Mucosa of rectum (tissue), 2 donors: ENCODE results near the gene SBK2.

ENCODE experiments used
- H3K27ac ChIP-seq, 2 donors: one replicate each; pipeline ENCODE4 v1.7.0; 2013; ENCODE audit warnings: inconsistent platforms in 2 of 2, low read depth in 2 of 2, low read length in 2 of 2
- H3K27me3 ChIP-seq, 2 donors: one replicate each; pipeline ENCODE4 v1.7.0; 2013; ENCODE audit warnings: low read length in 2 of 2; ENCODE audit not compliant: control insufficient read depth in 2 of 2, insufficient read depth in 2 of 2
- H3K36me3 ChIP-seq, 2 donors: one replicate each; pipeline ENCODE4 v1.7.0; 2013; ENCODE audit warnings: low read length in 2 of 2; ENCODE audit not compliant: control insufficient read depth in 2 of 2, insufficient read depth in 2 of 2
- H3K4me1 ChIP-seq, 2 donors: one replicate each; pipeline ENCODE4 v1.7.0; 2013; ENCODE audit warnings: low read length in 2 of 2, mild to moderate bottlenecking in 1 of 2; ENCODE audit not compliant: control insufficient read depth in 2 of 2, insufficient read depth in 2 of 2
- H3K4me3 ChIP-seq, 2 donors: one replicate each; pipeline ENCODE4 v1.7.0; 2013; ENCODE audit warnings: low read length in 2 of 2
- H3K9ac ChIP-seq, 2 donors: one replicate each; pipeline ENCODE4 v1.7.0; 2013; ENCODE audit warnings: low read length in 2 of 2, low read depth in 1 of 2, mild to moderate bottlenecking in 1 of 2
- H3K9me3 ChIP-seq, 2 donors: one replicate each; pipeline ENCODE4 v1.7.0; 2013; ENCODE audit warnings: low read length in 2 of 2; ENCODE audit not compliant: control insufficient read depth in 2 of 2
- donor health status: healthy.
- donor health status: Normal muscosa, but diverticular disease.

The SBK2 gene

DNA sequence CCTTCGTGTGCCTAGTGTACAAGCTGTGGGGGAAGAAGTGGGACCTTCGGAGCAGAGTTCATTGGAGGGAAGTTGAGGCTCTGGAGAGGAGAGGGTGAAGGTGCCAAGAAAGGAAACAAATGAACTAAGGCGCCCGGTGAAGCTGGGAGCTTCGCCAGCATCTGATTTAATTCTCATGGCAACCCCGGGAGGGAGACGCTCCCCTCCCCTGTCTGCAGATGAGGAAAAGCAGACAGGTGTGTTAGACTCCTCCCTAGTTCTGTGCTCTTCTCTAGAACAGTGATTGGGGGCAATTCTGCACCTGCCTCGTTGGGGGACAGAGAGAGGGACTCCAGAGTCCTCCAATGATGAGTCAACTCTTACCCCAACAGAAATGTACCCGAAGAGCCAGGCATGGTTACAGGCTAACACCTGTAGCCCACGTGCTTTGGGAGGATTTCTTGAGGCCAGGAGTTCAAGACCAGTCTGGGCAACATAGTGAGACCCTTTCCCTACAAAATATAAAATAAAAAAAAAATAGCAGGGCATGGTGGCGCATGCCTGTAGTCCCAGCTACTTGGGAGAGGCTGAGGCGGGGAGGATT, 44.5 kb downstream of the SBK2 start:
- no peak overlapping the region for H3K27ac ChIP-seq
- H3K4me3 ChIP-seq = no peak overlapping the region
- H3K9me3 ChIP-seq = no peaks in the 10 kb centered on the region
- no peaks in the 10 kb centered on the region for H3K36me3 ChIP-seq
- peaks cover 0 to 5% of the 10 kb centered on the region in 2 donors for H3K4me1 ChIP-seq
- H3K9ac ChIP-seq = no peak overlapping the region
- peaks cover 3 to 9% of the 10 kb centered on the region in 2 donors for H3K27me3 ChIP-seq

DNA sequence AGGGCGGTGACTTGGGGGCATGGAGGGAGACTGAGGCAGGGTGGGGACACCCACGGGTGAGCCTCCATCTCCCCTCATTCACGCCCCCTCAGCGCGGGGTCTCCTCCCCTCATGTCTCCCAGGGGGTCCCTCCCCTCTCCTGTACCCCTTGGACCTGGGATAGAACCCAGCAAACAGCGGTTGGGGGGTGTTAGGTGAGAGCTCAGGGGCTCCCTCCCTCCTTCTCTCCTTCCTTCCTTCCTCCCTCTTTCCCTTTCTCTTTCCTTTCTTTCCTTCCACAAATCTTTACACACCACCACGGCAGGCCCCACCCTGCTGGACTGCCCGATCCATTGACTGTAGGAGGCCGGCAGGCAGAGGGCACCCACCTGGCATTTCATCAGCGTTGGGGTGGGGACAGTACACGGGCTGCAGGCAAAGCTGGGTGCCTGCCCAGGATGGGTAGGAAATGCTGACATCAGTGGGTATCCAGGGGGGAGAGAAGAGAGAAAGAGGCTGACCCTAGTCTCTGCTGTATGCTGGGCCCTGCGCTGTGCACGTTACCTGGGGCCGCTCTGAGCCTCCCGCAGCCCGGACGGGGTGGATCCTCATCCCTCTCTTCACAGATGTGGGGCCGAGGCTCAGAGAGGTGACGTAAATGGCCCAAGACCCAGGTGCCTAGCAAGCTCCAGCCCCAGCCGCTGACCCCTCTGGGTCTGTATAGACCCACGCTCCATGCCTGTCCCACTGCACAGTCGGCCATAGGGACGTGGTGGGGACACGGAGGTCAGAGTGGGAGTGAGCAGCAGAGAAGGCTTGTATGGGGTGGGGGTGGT, 45.2 kb downstream of the SBK2 start:
- peak overlapping the region in 1 of 2 donors; percentile 32 for H3K27ac ChIP-seq

DNA sequence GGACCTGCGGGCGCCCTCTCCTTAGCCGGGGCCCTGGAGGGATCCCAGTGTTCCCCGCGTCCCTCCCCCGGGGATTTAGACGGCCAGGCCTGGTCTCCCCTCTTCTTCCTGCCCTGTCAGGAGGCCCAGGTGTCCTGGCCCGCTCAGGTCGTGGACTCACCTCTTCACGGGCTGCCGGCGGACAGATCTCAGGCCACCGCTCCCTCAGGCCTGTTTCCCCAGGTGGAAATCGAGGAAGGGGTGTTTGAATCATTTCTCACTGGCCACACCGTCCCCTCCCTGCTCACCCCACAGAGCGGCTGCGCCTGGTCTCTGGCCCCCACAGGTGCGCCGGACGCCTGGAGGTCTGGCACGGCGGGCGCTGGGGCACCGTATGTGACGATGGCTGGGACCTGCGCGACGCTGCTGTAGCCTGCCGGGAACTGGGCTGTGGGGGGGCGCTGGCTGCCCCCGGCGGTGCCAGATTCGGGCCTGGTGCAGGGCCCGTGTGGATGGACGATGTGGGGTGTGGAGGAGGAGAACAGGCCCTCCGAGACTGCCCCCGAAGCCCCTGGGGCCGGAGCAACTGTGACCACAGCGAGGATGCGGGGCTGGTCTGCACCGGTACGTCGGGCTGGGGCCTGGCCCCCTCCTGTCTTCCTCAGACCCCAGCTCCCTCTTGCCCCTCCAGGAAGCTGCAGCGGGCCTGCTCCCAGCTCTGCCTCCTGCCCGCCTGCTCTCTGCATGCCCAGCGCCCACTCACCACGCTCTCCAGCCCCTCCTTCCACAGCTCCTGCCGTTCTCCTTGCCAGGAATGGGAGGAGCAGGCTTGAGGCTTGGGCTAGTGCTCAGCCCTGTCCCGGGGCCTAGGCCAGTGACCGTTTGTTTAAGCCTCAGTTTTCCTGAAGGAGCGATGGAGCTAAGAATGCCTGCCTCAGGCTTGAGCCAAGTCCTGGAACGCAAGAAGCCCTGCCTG, 46.2 kb downstream of the SBK2 start:
- Histone ChIP-seq H3K4me3 (no peak overlapping the region), H3K36me3 (no peaks in the 10 kb centered on the region), H3K9ac (no peak overlapping the region), H3K27me3 (peaks cover 3 to 9% of the 10 kb centered on the region in 2 donors), H3K27ac (peak overlapping the region in 1 of 2 donors; percentile 32), H3K9me3 (no peaks in the 10 kb centered on the region), H3K4me1 (peaks cover 0 to 11% of the 10 kb centered on the region in 2 donors)

More for the DNA sequence above, 45.2 kb downstream of the SBK2 start:
- peaks cover 3 to 9% of the 10 kb centered on the region in 2 donors for H3K27me3 ChIP-seq
- H3K4me3 ChIP-seq = no peak overlapping the region
- H3K9me3 ChIP-seq = no peaks in the 10 kb centered on the region
- peaks cover 0 to 8% of the 10 kb centered on the region in 2 donors for H3K4me1 ChIP-seq
- H3K36me3 ChIP-seq = no peaks in the 10 kb centered on the region
- H3K9ac ChIP-seq = no peak overlapping the region

DNA sequence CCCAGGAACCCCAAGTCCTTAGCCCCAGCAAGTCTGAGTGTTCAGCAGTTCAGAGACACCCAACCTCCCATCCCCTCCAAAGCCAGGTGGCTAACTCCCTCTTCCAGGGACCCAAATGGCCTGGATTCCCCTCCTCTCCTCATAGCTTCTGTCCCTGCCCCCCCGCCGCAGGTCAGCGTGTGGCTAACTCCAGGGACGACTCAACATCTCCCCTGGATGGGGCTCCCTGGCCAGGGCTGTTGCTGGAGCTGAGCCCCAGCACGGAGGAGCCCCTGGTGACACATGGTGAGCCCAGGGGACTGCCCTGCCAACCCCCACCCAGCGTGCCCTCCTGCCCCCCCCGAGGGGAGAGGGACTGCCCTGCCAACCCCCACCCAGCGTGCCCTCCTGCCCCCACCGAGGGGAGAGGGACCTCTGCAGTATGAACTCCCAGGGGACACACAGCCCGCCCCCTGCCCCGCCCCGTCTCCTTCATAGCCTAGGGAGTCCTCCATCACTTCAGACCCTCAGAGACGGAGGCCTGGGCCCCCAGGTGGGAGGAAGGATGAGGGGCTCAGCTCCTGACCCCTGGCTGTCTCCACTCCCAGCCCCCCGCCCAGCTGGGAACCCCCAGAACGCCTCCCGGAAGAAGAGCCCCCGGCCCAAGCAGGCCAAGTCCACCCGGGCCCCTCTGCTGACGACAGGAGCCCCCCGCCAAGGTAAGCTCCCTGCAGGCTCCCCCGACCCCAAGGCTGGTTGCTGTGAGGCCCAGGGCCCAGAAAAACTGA, 47.0 kb downstream of the SBK2 start:
- Histone ChIP-seq H3K27ac (no peak overlapping the region), H3K4me1 (peaks cover 5 to 14% of the 10 kb centered on the region in 2 donors)

DNA sequence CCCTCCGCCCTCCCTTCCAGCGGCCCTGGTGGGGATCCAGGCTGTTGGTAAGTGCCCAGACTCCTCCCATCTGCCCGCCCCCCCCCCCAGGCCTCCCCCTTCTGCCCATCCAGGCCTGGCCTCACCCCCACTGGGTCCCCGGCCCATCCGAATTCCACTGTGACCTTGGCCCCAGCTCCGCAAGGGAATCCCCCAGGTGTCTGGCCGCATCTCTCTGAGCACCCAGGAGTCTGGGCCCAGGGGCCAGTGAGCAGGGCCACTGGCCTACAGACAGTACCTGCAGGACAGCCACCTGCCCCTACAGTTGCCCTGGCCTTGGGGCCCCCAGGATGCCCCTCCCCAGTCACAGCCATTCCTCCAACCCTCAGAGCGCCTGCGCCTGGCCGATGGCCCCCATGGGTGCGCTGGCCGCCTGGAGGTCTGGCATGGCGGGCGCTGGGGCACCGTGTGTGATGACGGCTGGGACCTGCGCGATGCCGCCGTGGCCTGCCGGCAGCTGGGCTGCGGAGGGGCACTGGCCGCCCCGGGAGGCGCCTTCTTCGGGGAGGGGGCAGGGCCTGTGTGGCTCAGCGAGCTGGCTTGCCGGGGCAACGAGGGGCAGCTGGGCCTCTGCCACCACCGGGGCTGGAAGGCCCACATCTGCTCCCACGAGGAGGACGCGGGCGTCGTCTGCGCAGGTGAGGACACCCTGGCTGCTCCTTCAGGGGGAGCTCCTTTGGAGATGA, 47.8 kb downstream of the SBK2 start:
- Histone ChIP-seq H3K9me3 (no peaks in the 10 kb centered on the region), H3K9ac (no peak overlapping the region), H3K4me3 (no peak overlapping the region), H3K36me3 (no peaks in the 10 kb centered on the region), H3K27ac (no peak overlapping the region), H3K27me3 (peaks cover 3 to 8% of the 10 kb centered on the region in 2 donors), H3K4me1 (peaks cover 9 to 17% of the 10 kb centered on the region in 2 donors)

More for the DNA sequence above, 47.0 kb downstream of the SBK2 start:
- no peak overlapping the region for H3K4me3 ChIP-seq
- peaks cover 3 to 9% of the 10 kb centered on the region in 2 donors for H3K27me3 ChIP-seq
- no peaks in the 10 kb centered on the region for H3K9me3 ChIP-seq
- H3K9ac ChIP-seq = no peak overlapping the region
- H3K36me3 ChIP-seq = no peaks in the 10 kb centered on the region

DNA sequence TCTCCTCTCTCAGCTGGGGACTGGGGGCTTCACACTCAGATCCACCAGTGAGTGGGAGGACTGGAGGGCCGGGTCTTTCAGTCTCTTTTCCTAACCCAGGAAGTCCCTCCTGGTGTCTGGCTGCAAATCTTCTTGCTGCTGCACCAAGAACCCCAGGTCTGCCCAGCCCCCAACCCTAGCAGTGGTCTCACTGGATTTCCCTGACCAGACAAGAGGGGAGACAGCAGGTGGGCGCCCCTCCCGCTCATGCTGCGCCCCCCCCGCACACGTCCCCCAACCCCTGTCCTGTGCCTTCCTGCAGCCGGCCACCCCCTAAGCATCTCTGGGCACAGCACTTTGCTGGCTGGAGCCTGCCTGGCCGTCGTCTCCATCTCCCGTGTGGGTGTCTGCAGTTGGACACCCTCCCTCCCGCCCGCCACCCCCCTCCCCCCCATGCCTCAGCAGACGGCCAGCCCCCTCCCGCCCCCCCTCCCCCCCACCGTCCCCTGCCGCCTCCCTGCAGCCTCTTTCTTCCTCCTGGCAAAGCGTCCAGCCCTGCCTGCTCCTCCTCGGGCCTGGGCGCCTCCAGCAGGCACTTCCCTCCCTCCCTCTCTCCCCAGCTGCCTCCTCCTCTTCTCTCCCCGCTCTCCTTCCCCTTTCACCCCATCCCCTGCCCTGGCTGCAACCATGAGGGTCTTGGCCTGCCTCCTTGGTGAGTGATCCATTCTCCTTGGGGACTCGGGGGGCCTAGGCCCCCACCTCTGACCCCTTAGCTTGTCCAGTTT, 48.8 kb downstream of the SBK2 start, which contains the start of gene SSC5D:
TSS of gene SSC5D (plus strand) at position 513 of the 764 bp plus-strand sequence. CDS start at position 667, 154 bp downstream.
- Histone ChIP-seq H3K4me3 (no peak within 1 kb of the TSS), H3K4me1 (peaks cover 9 to 20% of the 10 kb centered on the region in 2 donors)

DNA sequence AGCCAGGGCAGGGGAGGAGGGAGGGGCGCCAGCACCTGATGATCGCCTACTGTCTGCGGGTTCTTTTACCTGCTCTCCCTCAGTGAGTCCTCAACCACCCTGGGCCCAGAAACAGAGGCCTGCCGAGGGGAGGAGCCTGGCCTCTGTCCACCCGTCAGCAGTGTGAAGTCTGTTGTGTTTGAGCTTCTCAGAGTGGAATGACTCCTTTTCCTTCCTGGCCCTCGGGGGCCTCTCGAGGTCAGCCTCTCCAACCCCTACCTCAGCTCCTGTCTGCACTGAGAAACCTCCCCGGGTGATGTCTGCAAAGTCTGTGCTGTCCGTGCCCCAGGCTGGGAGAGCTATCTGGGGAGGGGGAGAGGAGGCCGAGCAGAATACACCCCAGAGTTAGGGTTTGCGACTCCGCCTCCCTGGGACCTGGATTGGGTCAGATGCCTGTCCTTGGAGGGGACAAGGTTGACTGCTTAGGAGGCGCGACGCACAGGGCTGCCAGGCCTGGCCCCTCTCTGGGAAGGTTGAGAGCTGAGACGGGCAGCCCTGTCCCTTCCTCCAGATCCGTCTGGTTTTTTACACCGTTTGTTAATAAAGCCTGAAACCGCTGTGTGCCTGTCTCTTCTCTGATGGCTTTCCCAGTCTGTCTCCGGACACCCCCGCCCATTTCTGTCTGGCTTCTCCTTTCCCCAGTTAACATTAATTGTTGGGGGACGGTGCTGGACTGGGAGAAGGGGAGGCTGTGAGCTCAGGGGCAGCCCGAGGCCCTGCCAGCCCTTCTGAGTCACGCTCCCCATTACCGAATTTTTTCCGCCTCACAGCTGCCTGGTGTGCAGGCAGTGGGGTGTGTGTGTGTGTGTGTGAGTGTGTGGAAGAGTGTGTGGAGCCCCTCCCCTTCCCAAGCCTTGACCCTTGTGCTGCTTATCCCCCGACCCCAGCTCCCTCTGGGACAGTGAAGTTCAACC, 49.7 kb downstream of the SBK2 start:
- peak overlapping the region; percentile 14 to 23 for H3K9ac ChIP-seq
- H3K9me3 ChIP-seq = no peaks in the 10 kb centered on the region
- H3K36me3 ChIP-seq = no peaks in the 10 kb centered on the region
- H3K4me1 ChIP-seq = peaks cover 9 to 20% of the 10 kb centered on the region in 2 donors
- H3K4me3 ChIP-seq = no peak overlapping the region
- H3K27me3 ChIP-seq = peaks cover 3 to 5% of the 10 kb centered on the region in 2 donors
- H3K27ac ChIP-seq = peak overlapping the region; percentile 48 to 64

More for the DNA sequence above, 48.8 kb downstream of the SBK2 start, which contains the start of gene SSC5D:
- Histone ChIP-seq H3K27ac (peak within 1 kb of the TSS; percentile 64 to 75), H3K36me3 (no peaks in the 10 kb centered on the region), H3K9ac (peak within 1 kb of the TSS; percentile 14 to 48), H3K9me3 (no peaks in the 10 kb centered on the region), H3K27me3 (peaks cover 3 to 5% of the 10 kb centered on the region in 2 donors)
